ENCODE measurements around the gene PLAC1.

PLAC1 gene

GRCh38 chrX:134631426-134632346 is 26.6 kb downstream of the PLAC1 start:
- DNase-seq (ENCODE audit: low spot score): peak; percentile 47

GRCh38 chrX:134628663-134629062 is 29.6 kb downstream of the PLAC1 start:
- DNase-seq (ENCODE audit: low spot score): no peak

- DNase-seq (ENCODE audit: low spot score): no peak
Measured at GRCh38 chrX:134626434-134626833, 31.8 kb downstream of the PLAC1 start.

- no peak for DNase-seq (ENCODE audit: low spot score)
Measured at GRCh38 chrX:134625315-134625718, 33.0 kb downstream of the PLAC1 start.

GRCh38 chrX:134624046-134624430 is 34.2 kb downstream of the PLAC1 start:
- no peak for DNase-seq (ENCODE audit: low spot score)

- no peak for DNase-seq (ENCODE audit: low spot score)
Measured at GRCh38 chrX:134623293-134624045, 34.8 kb downstream of the PLAC1 start.

GRCh38 chrX:134622813-134623185 is 35.5 kb downstream of the PLAC1 start:
- DNase-seq (ENCODE audit: low spot score): no peak

- peak; percentile 64 for DNase-seq (ENCODE audit: low spot score)
Measured at GRCh38 chrX:134622056-134622812, 36.0 kb downstream of the PLAC1 start.

- DNase-seq (ENCODE audit: low spot score): no peak
Measured at GRCh38 chrX:134619838-134620237, 38.4 kb downstream of the PLAC1 start.

GRCh38 chrX:134613396-134613795 is 44.9 kb downstream of the PLAC1 start:
- no peak for DNase-seq (ENCODE audit: low spot score)

- no peak for DNase-seq (ENCODE audit: low spot score)
Measured at GRCh38 chrX:134608153-134608552, 50.1 kb downstream of the PLAC1 start.

GRCh38 chrX:134607523-134607922 is 50.7 kb downstream of the PLAC1 start:
- no peak for DNase-seq (ENCODE audit: low spot score)

- no peak for DNase-seq (ENCODE audit: low spot score)
Measured at GRCh38 chrX:134604701-134605311, 53.5 kb downstream of the PLAC1 start.

GRCh38 chrX:134603806-134604700 is 54.2 kb downstream of the PLAC1 start:
- DNase-seq (ENCODE audit: low spot score): peak; percentile 76

GRCh38 chrX:134602410-134602809 is 55.9 kb downstream of the PLAC1 start:
- no peak for DNase-seq (ENCODE audit: low spot score)

- DNase-seq (ENCODE audit: low spot score): no peak
Measured at GRCh38 chrX:134601240-134601765, 57.0 kb downstream of the PLAC1 start.

- DNase-seq (ENCODE audit: low spot score): no peak
Measured at GRCh38 chrX:134600714-134601113, 57.6 kb downstream of the PLAC1 start.

GRCh38 chrX:134599184-134599914 is 58.9 kb downstream of the PLAC1 start:
- no peak for DNase-seq (ENCODE audit: low spot score)

- no peak for DNase-seq (ENCODE audit: low spot score)
Measured at GRCh38 chrX:134592303-134592702, 66.0 kb downstream of the PLAC1 start.

- no peak for DNase-seq (ENCODE audit: low spot score)
Measured at GRCh38 chrX:134591502-134591901, 66.8 kb downstream of the PLAC1 start.
